ENCODE measurements around the gene SLC6A8. TPM values are rescaled to one million over a fixed set of nuclear protein-coding genes. Genes with fewer than 3 reads are reported as not detected.
"Not testable (repeated sequence)": the region's sequence is repeated elsewhere in the genome, so short reads cannot be mapped to it uniquely, and the experiment has no call there.

Gene SLC6A8
- total and polyA plus RNA-seq, 9 donors = 6.3 to 23.5 (median 11.4) TPM

GRCh38 chrX:153690466-153690865 lies 2.7 kb downstream of the SLC6A8 start:
- 86 to 92% (median 88%) methylated on average over 14 of the region's 14 CpGs for WGBS, 3 donors
- Histone ChIP-seq H3K36me3 (no peaks in the 10 kb centered on the region), H3K4me1 (ENCODE audit: insufficient read depth) (no peaks in the 10 kb centered on the region), H3K4me3 (no peak overlapping the region), H3K27ac (no peak overlapping the region), H3K27me3 (no peaks in the 10 kb centered on the region), H3K9me3 (no peaks in the 10 kb centered on the region)
- no peak for TF ChIP-seq POLR2A (IDR thresholded peaks at IDR 0.05)
- no peak for TF ChIP-seq EP300 (IDR thresholded peaks at IDR 0.05)
- TF ChIP-seq CTCF (IDR thresholded peaks at IDR 0.05) = no peak
- DNase-seq = no peak
- intact Hi-C loops (cut with DNase I) = no loop called here

- H3K4me1 ChIP-seq (ENCODE audit: insufficient read depth); H3K36me3 ChIP-seq; H3K27me3 ChIP-seq; intact Hi-C loops (cut with DNase I); H3K9me3 ChIP-seq; H3K4me3 ChIP-seq; DNase-seq; H3K27ac ChIP-seq: not testable (repeated sequence)
- 84 to 86% (median 84%) methylated on average over 19 to 21 of the region's 21 CpGs for WGBS, 3 donors
Measured at GRCh38 chrX:153691032-153691827, 3.5 kb downstream of the SLC6A8 start.

GRCh38 chrX:153692003-153692402 lies 4.3 kb downstream of the SLC6A8 start:
- Histone ChIP-seq H3K9me3 (no peaks in the 10 kb centered on the region), H3K36me3 (no peaks in the 10 kb centered on the region), H3K4me3 (no peak overlapping the region), H3K4me1 (ENCODE audit: insufficient read depth) (no peaks in the 10 kb centered on the region), H3K27me3 (no peaks in the 10 kb centered on the region), H3K27ac (no peak overlapping the region)
- TF ChIP-seq EP300 (IDR thresholded peaks at IDR 0.05) (no peak), POLR2A (IDR thresholded peaks at IDR 0.05) (no peak), CTCF (IDR thresholded peaks at IDR 0.05) (no peak)
- WGBS, 3 donors = 61 to 79% (median 69%) methylated on average over 3 to 4 of the region's 4 CpGs
- intact Hi-C loops (cut with DNase I) = no loop called here
- no peak for DNase-seq

- H3K27ac ChIP-seq = no peak overlapping the region
- H3K4me1 ChIP-seq (ENCODE audit: insufficient read depth) = no peaks in the 10 kb centered on the region
- no peaks in the 10 kb centered on the region for H3K27me3 ChIP-seq
- no peak for DNase-seq
- H3K9me3 ChIP-seq = no peaks in the 10 kb centered on the region
- no peaks in the 10 kb centered on the region for H3K36me3 ChIP-seq
- no peak for TF ChIP-seq CTCF (IDR thresholded peaks at IDR 0.05)
- no peak for TF ChIP-seq EP300 (IDR thresholded peaks at IDR 0.05)
- TF ChIP-seq POLR2A (IDR thresholded peaks at IDR 0.05) = no peak
- intact Hi-C loops (cut with DNase I) = no loop called here
- 64 to 82% (median 76%) methylated on average over 23 to 24 of the region's 24 CpGs for WGBS, 3 donors
- no peak overlapping the region for H3K4me3 ChIP-seq
Measured at GRCh38 chrX:153692611-153693156, 5.0 kb downstream of the SLC6A8 start.
